HCT116 (cell line): ENCODE measurements around the gene CNBD2. TPM values are rescaled to one million over a fixed set of nuclear protein-coding genes. Genes with fewer than 3 reads are reported as not detected.
A peak's percentile ranks its signal among the peaks of the same experiment; 100 is the strongest.

Experiments
- ATAC-seq: fragments of 200-7000 bp; cut with Tn5 transposase; 2 replicates; pipeline ENCODE4 v1.9.1; 2020; ENCODE audit warnings: mild to moderate bottlenecking, moderate library complexity
- BruUV-seq: library from RNA; stranded (reverse); fragments of 400-500 nt; replicated peaks from 2 replicates; lab custom pipeline; 2021; lab: Mats Ljungman, UMichigan
- CTCF ChIA-PET: fragments of 300-600 bp; sonication (Branson Sonifier 250); formaldehyde crosslinking; loops from one replicate; lab custom pipeline; 2021; ENCODE audit warnings: antibody characterized with exemption; lab: Charles Lee
- POLR2A ChIA-PET: fragments of 300-600, 350-600 bp; sonication (Branson Sonifier 250); formaldehyde crosslinking; loops from one replicate; lab custom pipeline; 2021; ENCODE audit warnings: antibody characterized with exemption; lab: Charles Lee
- RAD21 ChIA-PET, 2 experiments: fragments of 300-600 bp; sonication (Branson Sonifier 250); formaldehyde crosslinking; loops; one replicate each; lab custom pipeline; 2023; ENCODE audit warnings: low total read pairs in 2 of 2; ENCODE audit not compliant: uncharacterized antibody in 2 of 2, unreplicated experiment in 2 of 2, low non-redundant PET in 1 of 2; lab: Charles Lee
- DNase-seq: peaks from one replicate; pipeline ENCODE4 v3.0.0-alpha.2; 2010; ENCODE audit warnings: low read depth, low spot score
- H2AFZ ChIP-seq: fragments of 200-600 bp; shearing (Covaris generic), sonication (generic); 2 replicates; pipeline ENCODE4 v1.6.1; 2017; ENCODE audit warnings: low read depth, mixed run types, mixed read lengths, antibody characterized with exemption, low read length; ENCODE audit not compliant: poor library complexity, severe bottlenecking
- H3K27ac ChIP-seq: 2 replicates; pipeline ENCODE4 v1.5.1; 2012; ENCODE audit warnings: low read depth, low read length
- H3K27me3 ChIP-seq: fragments of 200-600 bp; sonication (generic); 2 replicates; pipeline ENCODE4 v1.6.1; 2016; ENCODE audit warnings: mixed run types, low read length, mixed read lengths; ENCODE audit not compliant: insufficient read depth
- H3K36me3 ChIP-seq, 2 experiments: fragments of 200-500 bp in 1 of 2; fragments of 200-600 bp in 1 of 2; sonication (Bioruptor generic) in 1 of 2; sonication (generic) in 1 of 2; 2 replicates each; pipeline versions ENCODE4 v1.5.1 to v1.6.1; 2014 to 2016; ENCODE audit warnings: low read length in 2 of 2, inconsistent platforms in 1 of 2, mixed read lengths in 1 of 2, mixed run types in 1 of 2; ENCODE audit not compliant: insufficient read depth in 2 of 2, control insufficient read depth in 1 of 2
- H3K4me1 ChIP-seq, 2 experiments: fragments of 200-600 bp in 1 of 2; sonication (generic) in 1 of 2; 2 replicates each; pipeline versions ENCODE4 v1.5.1 to v1.6.1; 2012 to 2017; ENCODE audit warnings: low read length in 2 of 2, inconsistent platforms in 1 of 2, mild to moderate bottlenecking in 1 of 2, mixed read lengths in 1 of 2, mixed run types in 1 of 2, moderate library complexity in 1 of 2; ENCODE audit not compliant: insufficient read depth in 2 of 2, control insufficient read depth in 1 of 2
- H3K4me2 ChIP-seq: fragments of 200-600 bp; sonication (generic); 2 replicates; pipeline ENCODE4 v1.6.1; 2017; ENCODE audit warnings: mixed run types, low read length, mixed read lengths
- H3K4me3 ChIP-seq, 2 experiments: fragments of 200-600 bp in 1 of 2; sonication (generic) in 1 of 2; replicated peaks in 1 of 2; 2 replicates each; pipeline ENCODE4 v1.5.1; 2011 to 2016; ENCODE audit warnings: low read length in 2 of 2, control low read depth in 1 of 2, low read depth in 1 of 2, mild to moderate bottlenecking in 1 of 2, mixed read lengths in 1 of 2, mixed run types in 1 of 2
- H3K79me2 ChIP-seq: fragments of 200-600 bp; sonication (generic); 2 replicates; pipeline ENCODE4 v1.6.1; 2017; ENCODE audit warnings: mild to moderate bottlenecking, mixed run types, low read length, moderate library complexity, mixed read lengths; ENCODE audit not compliant: insufficient read depth
- H3K9ac ChIP-seq: fragments of 200-600 bp; sonication (generic); 2 replicates; pipeline ENCODE4 v1.6.1; 2016; ENCODE audit warnings: low read length, mixed read lengths
- H3K9me2 ChIP-seq: fragments of 200-600 bp; sonication (generic), shearing (Covaris generic); 2 replicates; pipeline ENCODE4 v1.6.1; 2017; ENCODE audit warnings: mixed run types, mild to moderate bottlenecking, moderate library complexity; ENCODE audit not compliant: insufficient read depth
- H3K9me3 ChIP-seq, 2 experiments: fragments of 200-500 bp in 1 of 2; fragments of 200-600 bp in 1 of 2; sonication (Bioruptor generic) in 1 of 2; sonication (generic) in 1 of 2; 2 replicates each; pipeline ENCODE4 v1.6.1; 2014 to 2017; ENCODE audit warnings: low read length in 2 of 2, mixed read lengths in 2 of 2, inconsistent platforms in 1 of 2, low read depth in 1 of 2, mild to moderate bottlenecking in 1 of 2, mixed run types in 1 of 2, moderate library complexity in 1 of 2; ENCODE audit not compliant: control insufficient read depth in 1 of 2, insufficient read depth in 1 of 2
- H4K20me1 ChIP-seq: fragments of 200-600 bp; sonication (generic), shearing (Covaris generic); 2 replicates; pipeline ENCODE4 v1.6.1; 2017; ENCODE audit warnings: mixed run types, mild to moderate bottlenecking, moderate library complexity; ENCODE audit not compliant: insufficient read depth
- ATF3 ChIP-seq: IDR thresholded peaks from 2 replicates; pipeline ENCODE4 v1.6.1; 2012
- CBX3 ChIP-seq: IDR thresholded peaks from 2 replicates; pipeline ENCODE4 v1.6.1; 2012; ENCODE audit warnings: low read depth
- ELF1 ChIP-seq: IDR thresholded peaks from 2 replicates; pipeline ENCODE4 v1.6.1; 2012; ENCODE audit warnings: low read depth, borderline replicate concordance
- EZH2 ChIP-seq: fragments of 200-600 bp; sonication (generic); IDR thresholded peaks from 2 replicates; pipeline ENCODE4 v1.6.1; 2017; ENCODE audit warnings: antibody characterized with exemption, mixed run types
- JUND ChIP-seq: IDR thresholded peaks from 2 replicates; pipeline ENCODE4 v1.6.1; 2012
- POLR2A ChIP-seq: IDR thresholded peaks from 2 replicates; pipeline ENCODE4 v1.7.0; 2011; ENCODE audit warnings: borderline replicate concordance; ENCODE audit not compliant: insufficient read depth, insufficient read length; ENCODE audit errors: extremely low read depth
- POLR2AphosphoS5 ChIP-seq: IDR thresholded peaks from 2 replicates; pipeline ENCODE4 v1.6.1; 2011; ENCODE audit warnings: mild to moderate bottlenecking, low read depth, low read length, moderate library complexity
- REST ChIP-seq: IDR thresholded peaks from 2 replicates; pipeline ENCODE4 v1.6.1; 2012; ENCODE audit warnings: low read depth
- SIN3A ChIP-seq: IDR thresholded peaks from 2 replicates; pipeline ENCODE4 v1.6.1; 2012; ENCODE audit warnings: low read depth
- SP1 ChIP-seq: IDR thresholded peaks from 2 replicates; pipeline ENCODE4 v1.6.1; 2012; ENCODE audit warnings: low read depth
- YY1 ChIP-seq: IDR thresholded peaks from 2 replicates; pipeline ENCODE4 v1.6.1; 2011; ENCODE audit warnings: low read length, low read depth, moderate library complexity, mild to moderate bottlenecking; ENCODE audit not compliant: insufficient replicate concordance; ENCODE audit errors: extremely low read depth
- ZNF274 ChIP-seq: fragments of 200-500 bp; sonication (Bioruptor generic); IDR thresholded peaks from 2 replicates; pipeline ENCODE4 v1.6.1; 2014; ENCODE audit warnings: mild to moderate bottlenecking, low read depth, low read length, inconsistent platforms
- intact Hi-C: fragments of 100-400 bp; cut with micrococcal nuclease; formaldehyde crosslinking; loops from 2 replicates; pipeline ENCODE4 v1.10.0; 2022
- total RNA-seq: library from RNA; stranded (reverse); gene quantifications from one replicate; pipeline ENCODE4 v1.2.1, GENCODE V29; 2021; ENCODE audit not compliant: unreplicated experiment

Gene CNBD2
- total RNA-seq, 1 experiment from 2014 or later: 3.1 TPM

- no peaks in the 10 kb centered on the region for H3K9me2 ChIP-seq
- peak overlapping the region; percentile 52 to 63 for H3K4me3 ChIP-seq
- H4K20me1 ChIP-seq: no peaks in the 10 kb centered on the region
- no peak for ATAC-seq
- no peak for DNase-seq
- no TSS peak for BruUV-seq
- no peaks in the 10 kb centered on the region for H3K36me3 ChIP-seq
- H2AFZ ChIP-seq: no peak overlapping the region
- ChIA-PET RAD21 (interaction anchor here in 1 of 2 experiments (0.6 kb wide), 1 partner anchor 24 kb away, joined by 4 read pairs; no protein-coding TSS in a partner anchor), POLR2A (interaction anchor here (0.9 to 1.3 kb wide), 2 partner anchors 12 to 14 kb away, joined by 3 read pairs; no protein-coding TSS in a partner anchor), CTCF (interaction anchor here (1.1 kb wide), 1 partner anchor 74 kb away, joined by 3 read pairs; no protein-coding TSS in a partner anchor)
- H3K9me3 ChIP-seq: no peaks in the 10 kb centered on the region
- no peaks in the 10 kb centered on the region for H3K27me3 ChIP-seq
- H3K9ac ChIP-seq: peak overlapping the region; percentile 46; the same call in 1 of the 2 replicates
- H3K4me2 ChIP-seq: peak overlapping the region; percentile 97
- intact Hi-C loops: no loop called here
- H3K79me2 ChIP-seq: no peaks in the 10 kb centered on the region
- H3K4me1 ChIP-seq: peaks cover 10 to 25% of the 10 kb centered on the region in 2 experiments; a peak in 3 of 4 replicates
- TF ChIP-seq JUND: no peak
- TF ChIP-seq ATF3: no peak
- no peak for TF ChIP-seq ELF1
- TF ChIP-seq EZH2: no peak
- TF ChIP-seq SP1: no peak
- TF ChIP-seq YY1: no peak
- no peak for TF ChIP-seq SIN3A
- no peak for TF ChIP-seq POLR2A
- no peak for TF ChIP-seq REST
- TF ChIP-seq CBX3: no peak
- no peak for TF ChIP-seq POLR2AphosphoS5
- TF ChIP-seq ZNF274: no peak
- no peak overlapping the region; the same call in 1 of the 2 replicates for H3K27ac ChIP-seq
Observed at GRCh38 chr20:36063916-36064657, 95.7 kb downstream of the CNBD2 start.
